ENCODE results near the gene CPNE6.

The CPNE6 gene

GRCh38 chr14:24037658-24038037, 33.7 kb upstream of the CPNE6 start:
- no peak overlapping the region for H2BK15ac ChIP-seq (ENCODE audit: low read depth, poor library complexity, severe bottlenecking)
- H3K4ac ChIP-seq (ENCODE audit: low read depth in 1 of 2, low read length in 2 of 2): no peak overlapping the region
- no peaks in the 10 kb centered on the region for H3K79me1 ChIP-seq (replicated peaks; ENCODE audit: low read length, poor library complexity, severe bottlenecking)
- no peak overlapping the region for H3K27ac ChIP-seq (ENCODE audit: low read length, poor library complexity, severe bottlenecking)
- H3K23ac ChIP-seq (ENCODE audit: low read length in 2 of 2): no peak overlapping the region
- H3K4me3 ChIP-seq (ENCODE audit: insufficient read depth in 1 of 2, low read depth in 1 of 2, low read length in 2 of 2): no peak overlapping the region
- H3K27me3 ChIP-seq (ENCODE audit: control insufficient read depth in 1 of 2, insufficient read depth in 1 of 2, low read length in 2 of 2): peaks cover 4 to 8% of the 10 kb centered on the region in 2 experiments
- no peak overlapping the region for H2BK120ac ChIP-seq (ENCODE audit: low read depth, low read length)
- no peak overlapping the region for H3K18ac ChIP-seq (ENCODE audit: low read depth in 1 of 2, low read length in 2 of 2)
- WGBS: 84% methylated on average over 13 of the region's 14 CpGs
- no peaks in the 10 kb centered on the region for H3K4me1 ChIP-seq (ENCODE audit: control insufficient read depth, insufficient read depth, low read depth, low read length)
- no peaks in the 10 kb centered on the region for H3K9me3 ChIP-seq (ENCODE audit: control insufficient read depth, low read length)
- no peak for DNase-seq
- no peak overlapping the region for H2AK5ac ChIP-seq (ENCODE audit: low read length, severe bottlenecking)
- H4K91ac ChIP-seq (ENCODE audit: low read length): peak overlapping the region; percentile 11
- H3K9ac ChIP-seq (ENCODE audit: low read length): no peak overlapping the region
- no peak overlapping the region for H2BK5ac ChIP-seq (ENCODE audit: low read depth, low read length, poor library complexity, severe bottlenecking)
- no peak overlapping the region for H2BK12ac ChIP-seq (ENCODE audit: low read length in 2 of 2)
- no peak overlapping the region for H3K4me2 ChIP-seq (ENCODE audit: low read length, poor library complexity, severe bottlenecking)
- no peak overlapping the region for H4K8ac ChIP-seq (ENCODE audit: low read length)
- no peak overlapping the region for H2AFZ ChIP-seq (ENCODE audit: low read depth, low read length)
- no peak overlapping the region for H3K14ac ChIP-seq (ENCODE audit: low read length in 2 of 2)
- H3K36me3 ChIP-seq (ENCODE audit: control insufficient read depth in 1 of 2, insufficient read depth in 2 of 2, low read depth in 1 of 2, low read length in 2 of 2): no peaks in the 10 kb centered on the region

DNA sequence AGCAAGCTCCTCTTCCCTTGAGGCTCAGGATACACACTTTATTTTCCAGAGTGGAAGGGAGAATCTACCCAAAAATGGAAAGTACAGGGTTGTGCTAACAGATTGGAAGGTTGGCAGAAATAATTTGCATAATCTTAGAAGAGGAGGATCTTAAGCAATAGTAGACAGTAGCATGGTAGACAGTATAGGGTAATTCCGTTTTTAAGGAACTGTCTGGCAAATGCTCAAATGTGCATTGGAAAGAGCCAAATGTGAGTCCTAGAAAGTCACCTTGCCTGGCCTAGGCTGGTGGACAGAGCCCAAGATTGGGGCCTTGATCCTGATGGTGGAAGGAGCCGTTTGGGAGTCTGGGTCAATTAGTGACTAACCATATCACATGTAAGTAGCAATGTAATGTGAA, 32.7 kb upstream of the CPNE6 start:
- H3K14ac ChIP-seq (ENCODE audit: low read length in 2 of 2): no peak overlapping the region
- no peak overlapping the region for H3K18ac ChIP-seq (ENCODE audit: low read depth in 1 of 2, low read length in 2 of 2)
- H3K27me3 ChIP-seq (ENCODE audit: control insufficient read depth in 1 of 2, insufficient read depth in 1 of 2, low read length in 2 of 2): peaks cover 5 to 12% of the 10 kb centered on the region in 2 experiments
- H3K4ac ChIP-seq (ENCODE audit: low read depth in 1 of 2, low read length in 2 of 2): no peak overlapping the region
- no peak overlapping the region for H2AFZ ChIP-seq (ENCODE audit: low read depth, low read length)
- no peaks in the 10 kb centered on the region for H3K36me3 ChIP-seq (ENCODE audit: control insufficient read depth in 1 of 2, insufficient read depth in 2 of 2, low read depth in 1 of 2, low read length in 2 of 2)
- H3K23ac ChIP-seq (ENCODE audit: low read length in 2 of 2): no peak overlapping the region
- H3K9me3 ChIP-seq (ENCODE audit: control insufficient read depth, low read length): no peaks in the 10 kb centered on the region
- H4K91ac ChIP-seq (ENCODE audit: low read length): no peak overlapping the region
- H3K79me1 ChIP-seq (replicated peaks; ENCODE audit: low read length, poor library complexity, severe bottlenecking): no peaks in the 10 kb centered on the region
- H3K27ac ChIP-seq (ENCODE audit: low read length, poor library complexity, severe bottlenecking): no peak overlapping the region
- H2AK5ac ChIP-seq (ENCODE audit: low read length, severe bottlenecking): no peak overlapping the region
- 89% methylated on average over 1 of the region's 2 CpGs for WGBS
- H4K8ac ChIP-seq (ENCODE audit: low read length): no peak overlapping the region
- H3K4me1 ChIP-seq (ENCODE audit: control insufficient read depth, insufficient read depth, low read depth, low read length): no peaks in the 10 kb centered on the region
- no peak for DNase-seq
- no peak overlapping the region for H2BK5ac ChIP-seq (ENCODE audit: low read depth, low read length, poor library complexity, severe bottlenecking)
- no peak overlapping the region for H2BK12ac ChIP-seq (ENCODE audit: low read length in 2 of 2)
- H3K4me2 ChIP-seq (ENCODE audit: low read length, poor library complexity, severe bottlenecking): no peak overlapping the region
- no peak overlapping the region for H2BK15ac ChIP-seq (ENCODE audit: low read depth, poor library complexity, severe bottlenecking)
- no peak overlapping the region for H3K9ac ChIP-seq (ENCODE audit: low read length)
- no peak overlapping the region for H3K4me3 ChIP-seq (ENCODE audit: insufficient read depth in 1 of 2, low read depth in 1 of 2, low read length in 2 of 2)
- no peak overlapping the region for H2BK120ac ChIP-seq (ENCODE audit: low read depth, low read length)

GRCh38 chr14:24040692-24041091, 30.7 kb upstream of the CPNE6 start:
- Histone ChIP-seq H3K9ac (ENCODE audit: low read length) (no peak overlapping the region), H2BK120ac (ENCODE audit: low read depth, low read length) (no peak overlapping the region), H3K79me1 (replicated peaks; ENCODE audit: low read length, poor library complexity, severe bottlenecking) (no peaks in the 10 kb centered on the region), H3K14ac (ENCODE audit: low read length in 2 of 2) (no peak overlapping the region), H3K4me3 (ENCODE audit: insufficient read depth in 1 of 2, low read depth in 1 of 2, low read length in 2 of 2) (no peak overlapping the region), H3K27ac (ENCODE audit: low read length, poor library complexity, severe bottlenecking) (no peak overlapping the region), H3K18ac (ENCODE audit: low read depth in 1 of 2, low read length in 2 of 2) (no peak overlapping the region), H2BK15ac (ENCODE audit: low read depth, poor library complexity, severe bottlenecking) (no peak overlapping the region), H2AK5ac (ENCODE audit: low read length, severe bottlenecking) (no peak overlapping the region), H4K91ac (ENCODE audit: low read length) (no peak overlapping the region), H3K4me2 (ENCODE audit: low read length, poor library complexity, severe bottlenecking) (no peak overlapping the region), H3K4me1 (ENCODE audit: control insufficient read depth, insufficient read depth, low read depth, low read length) (no peaks in the 10 kb centered on the region), H2AFZ (ENCODE audit: low read depth, low read length) (no peak overlapping the region), H2BK5ac (ENCODE audit: low read depth, low read length, poor library complexity, severe bottlenecking) (no peak overlapping the region), H3K36me3 (ENCODE audit: control insufficient read depth in 1 of 2, insufficient read depth in 2 of 2, low read depth in 1 of 2, low read length in 2 of 2) (no peaks in the 10 kb centered on the region), H3K23ac (ENCODE audit: low read length in 2 of 2) (no peak overlapping the region), H3K27me3 (ENCODE audit: control insufficient read depth in 1 of 2, insufficient read depth in 1 of 2, low read length in 2 of 2) (peaks cover 5 to 20% of the 10 kb centered on the region in 2 experiments), H3K4ac (ENCODE audit: low read depth in 1 of 2, low read length in 2 of 2) (no peak overlapping the region), H2BK12ac (ENCODE audit: low read length in 2 of 2) (no peak overlapping the region), H4K8ac (ENCODE audit: low read length) (no peak overlapping the region), H3K9me3 (ENCODE audit: control insufficient read depth, low read length) (no peaks in the 10 kb centered on the region)
- 23% methylated on average over 2 of the region's 2 CpGs for WGBS
- DNase-seq: no peak

- Histone ChIP-seq H3K27me3 (ENCODE audit: control insufficient read depth in 1 of 2, insufficient read depth in 1 of 2, low read length in 2 of 2) (peaks cover 12 to 29% of the 10 kb centered on the region in 2 experiments), H3K36me3 (ENCODE audit: control insufficient read depth in 1 of 2, insufficient read depth in 2 of 2, low read depth in 1 of 2, low read length in 2 of 2) (no peaks in the 10 kb centered on the region), H2AFZ (ENCODE audit: low read depth, low read length) (no peak overlapping the region), H3K79me1 (replicated peaks; ENCODE audit: low read length, poor library complexity, severe bottlenecking) (no peaks in the 10 kb centered on the region), H4K91ac (ENCODE audit: low read length) (no peak overlapping the region), H3K18ac (ENCODE audit: low read depth in 1 of 2, low read length in 2 of 2) (no peak overlapping the region), H3K4ac (ENCODE audit: low read depth in 1 of 2, low read length in 2 of 2) (no peak overlapping the region), H3K4me2 (ENCODE audit: low read length, poor library complexity, severe bottlenecking) (no peak overlapping the region), H3K4me3 (ENCODE audit: insufficient read depth in 1 of 2, low read depth in 1 of 2, low read length in 2 of 2) (no peak overlapping the region), H2AK5ac (ENCODE audit: low read length, severe bottlenecking) (no peak overlapping the region), H2BK5ac (ENCODE audit: low read depth, low read length, poor library complexity, severe bottlenecking) (no peak overlapping the region), H3K23ac (ENCODE audit: low read length in 2 of 2) (no peak overlapping the region), H4K8ac (ENCODE audit: low read length) (no peak overlapping the region), H2BK15ac (ENCODE audit: low read depth, poor library complexity, severe bottlenecking) (no peak overlapping the region), H3K9me3 (ENCODE audit: control insufficient read depth, low read length) (no peaks in the 10 kb centered on the region), H3K14ac (ENCODE audit: low read length in 2 of 2) (no peak overlapping the region), H2BK12ac (ENCODE audit: low read length in 2 of 2) (no peak overlapping the region), H3K9ac (ENCODE audit: low read length) (no peak overlapping the region), H3K27ac (ENCODE audit: low read length, poor library complexity, severe bottlenecking) (no peak overlapping the region), H3K4me1 (ENCODE audit: control insufficient read depth, insufficient read depth, low read depth, low read length) (no peaks in the 10 kb centered on the region), H2BK120ac (ENCODE audit: low read depth, low read length) (no peak overlapping the region)
- WGBS: 59% methylated on average over 5 of the region's 5 CpGs
- DNase-seq: no peak
These were observed 28.6 kb upstream of the CPNE6 start for GRCh38 chr14:24042746-24043145.

Data from mesenchymal stem cell (in vitro differentiated cells and primary cell).